A673 (cell line): Measurements from ENCODE around the gene LENG8. TPM values are rescaled to one million over a fixed set of nuclear protein-coding genes. Genes with fewer than 3 reads are reported as not detected.

ENCODE experiments used
- BruUV-seq: library from RNA; stranded (reverse); fragments of 400-500 nt; replicated peaks from 2 replicates; lab custom pipeline; 2021; lab: Mats Ljungman, UMichigan
- CTCF ChIA-PET: fragments of 300-600 bp; sonication (Branson Sonifier 250); formaldehyde crosslinking; loops from one replicate; lab custom pipeline; 2022; ENCODE audit warnings: antibody characterized with exemption; lab: Charles Lee
- POLR2A ChIA-PET: fragments of 300-600 bp; sonication (Branson Sonifier 250); formaldehyde crosslinking; loops from one replicate; lab custom pipeline; 2022; ENCODE audit warnings: antibody characterized with exemption; ENCODE audit not compliant: low non-redundant PET; lab: Charles Lee
- DNase-seq: peaks from one replicate; pipeline ENCODE4 v3.0.0-alpha.2; 2015; ENCODE audit warnings: low spot score
- H3K27ac ChIP-seq: fragments of 200-600 bp; sonication (generic); 2 replicates; pipeline ENCODE4 v1.5.1; 2016; ENCODE audit warnings: mixed run types, low read depth, mild to moderate bottlenecking, mixed read lengths, antibody characterized with exemption, low read length; ENCODE audit not compliant: poor library complexity, severe bottlenecking
- H3K27me3 ChIP-seq: fragments of 200-600 bp; sonication (generic); replicated peaks from 2 replicates; pipeline ENCODE4 v1.6.1; 2017; ENCODE audit warnings: mixed run types, low read depth, mild to moderate bottlenecking, mixed read lengths, antibody characterized with exemption, low read length; ENCODE audit not compliant: insufficient read depth, poor library complexity
- H3K36me3 ChIP-seq: fragments of 200-600 bp; sonication (generic); 2 replicates; pipeline ENCODE4 v1.6.1; 2016; ENCODE audit warnings: mixed run types, mild to moderate bottlenecking, mixed read lengths, antibody characterized with exemption, low read length; ENCODE audit not compliant: insufficient read depth, poor library complexity, severe bottlenecking
- H3K4me1 ChIP-seq: fragments of 200-600 bp; sonication (generic); 2 replicates; pipeline ENCODE4 v1.6.1; 2017; ENCODE audit warnings: mixed run types, mild to moderate bottlenecking, mixed read lengths, antibody characterized with exemption, low read length; ENCODE audit not compliant: insufficient read depth, poor library complexity, severe bottlenecking
- H3K4me3 ChIP-seq: fragments of 200-600 bp; sonication (generic); 2 replicates; pipeline ENCODE4 v1.5.1; 2016; ENCODE audit warnings: low read depth, mixed run types, mild to moderate bottlenecking, mixed read lengths, low read length; ENCODE audit not compliant: poor library complexity, severe bottlenecking
- H3K9me3 ChIP-seq: fragments of 200-600 bp; sonication (generic); 2 replicates; pipeline ENCODE4 v1.6.1; 2016; ENCODE audit warnings: mixed run types, low read depth, mild to moderate bottlenecking, mixed read lengths, antibody characterized with exemption, low read length; ENCODE audit not compliant: poor library complexity, severe bottlenecking
- CTCF ChIP-seq: fragments of 300-800, 200-600 bp; sonication (generic); conservative IDR thresholded peaks from 2 replicates; pipeline ENCODE4 v1.5.1; 2017; ENCODE audit warnings: low read depth, mild to moderate bottlenecking, antibody characterized with exemption, low read length, moderate library complexity, mixed read lengths
- EZH2 ChIP-seq: fragments of 200-600 bp; sonication (generic); IDR thresholded peaks from 2 replicates; pipeline ENCODE4 v1.6.1; 2017; ENCODE audit warnings: borderline replicate concordance, low read depth, mild to moderate bottlenecking, mixed read lengths, antibody characterized with exemption, low read length; ENCODE audit not compliant: poor library complexity, severe bottlenecking
- intact Hi-C: fragments of 100-400 bp; cut with micrococcal nuclease; formaldehyde crosslinking; loops from one replicate; pipeline ENCODE4 v1.10.0; 2022; ENCODE audit not compliant: unreplicated experiment
- total RNA-seq: library from RNA; stranded (reverse); gene quantifications from 2 replicates; pipeline ENCODE4 v1.2.3, GENCODE V29; 2021

The LENG8 gene
- total RNA-seq, 1 experiment from 2014 or later: 129 TPM

- no peak overlapping the region for H3K27ac ChIP-seq
- H3K9me3 ChIP-seq: no peaks in the 10 kb centered on the region
- intact Hi-C loops: no loop called here
- no TSS peak for BruUV-seq
- TF ChIP-seq CTCF: no peak
- TF ChIP-seq EZH2: no peak
- H3K27me3 ChIP-seq: no peaks in the 10 kb centered on the region
- POLR2A ChIA-PET: interaction anchor here (0.6 to 0.7 kb wide), 2 partner anchors 10 to 263 kb away, joined by 3 to 5 read pairs; partner anchors contain the start of gene LENG8
- H3K4me1 ChIP-seq: peaks cover 24% of the 10 kb centered on the region
- CTCF ChIA-PET: no interaction called here
- peaks cover 66% of the 10 kb centered on the region for H3K36me3 ChIP-seq
- H3K4me3 ChIP-seq: no peak overlapping the region
- DNase-seq: no peak
Observed at GRCh38 chr19:54458648-54459281, 9.8 kb downstream of the LENG8 start.

- no peak for DNase-seq
- ChIA-PET POLR2A (interaction anchor here (0.5 to 0.7 kb wide), 4 partner anchors 9 to 264 kb away, joined by 3 to 5 read pairs (median 4); partner anchors contain the start of gene LENG8), CTCF (interaction anchor here (0.5 kb wide), 1 partner anchor 28 kb away, joined by 4 read pairs; no protein-coding TSS in a partner anchor)
- H3K36me3 ChIP-seq: peaks cover 58% of the 10 kb centered on the region
- intact Hi-C loops: no loop called here
- H3K27me3 ChIP-seq: no peaks in the 10 kb centered on the region
- peak overlapping the region; percentile 45 for H3K27ac ChIP-seq
- H3K4me3 ChIP-seq: no peak overlapping the region
- peaks cover 27% of the 10 kb centered on the region for H3K4me1 ChIP-seq
- H3K9me3 ChIP-seq: no peaks in the 10 kb centered on the region
- TF ChIP-seq EZH2 (no peak), CTCF (no peak)
- no TSS peak for BruUV-seq
Observed at GRCh38 chr19:54459282-54460229, 10.6 kb downstream of the LENG8 start.

GRCh38 chr19:54460230-54461005 lies 11.4 kb downstream of the LENG8 start:
- no TSS peak for BruUV-seq
- intact Hi-C loops: no loop called here
- no peaks in the 10 kb centered on the region for H3K27me3 ChIP-seq
- H3K4me1 ChIP-seq: peaks cover 30% of the 10 kb centered on the region
- no peaks in the 10 kb centered on the region for H3K9me3 ChIP-seq
- H3K36me3 ChIP-seq: peaks cover 53% of the 10 kb centered on the region
- CTCF ChIA-PET: interaction anchor here (0.5 kb wide), 3 partner anchors 17 to 224 kb away, joined by 3 to 4 read pairs (median 3); no protein-coding TSS in a partner anchor
- no peak overlapping the region for H3K4me3 ChIP-seq
- POLR2A ChIA-PET: no interaction called here
- H3K27ac ChIP-seq: peak overlapping the region; percentile 97
- no peak for DNase-seq
- TF ChIP-seq CTCF (no peak), EZH2 (no peak)
